ENCODE measurements around the gene FOXP3. TPM values are rescaled to one million over a fixed set of nuclear protein-coding genes. Genes with fewer than 3 reads are reported as not detected.

FOXP3 gene
- total RNA-seq, 1 donor from 2014 or later, result not detected

DNA sequence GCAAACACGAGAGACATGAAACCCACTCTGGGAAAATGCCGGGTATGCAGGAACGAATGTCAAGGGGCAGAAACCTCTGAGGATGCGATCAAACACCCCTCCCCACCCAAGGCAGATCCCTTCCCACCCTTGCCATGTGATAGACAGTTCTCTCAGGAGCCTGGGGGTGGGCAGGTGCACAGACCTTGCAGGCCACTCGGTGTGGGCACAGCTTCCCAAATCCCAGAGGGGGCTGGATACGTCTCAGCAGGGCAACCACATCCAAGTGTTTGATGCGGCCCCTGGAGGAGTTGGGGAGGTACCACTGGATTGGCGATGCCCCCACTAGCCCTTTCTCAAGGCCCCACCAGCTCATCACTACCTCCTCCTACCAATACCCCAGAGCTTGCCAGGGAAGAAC is 54.1 kb downstream of the FOXP3 start:
- H3K79me2 ChIP-seq (ENCODE audit: low read depth), result no peaks in the 10 kb centered on the region
- H3K9ac ChIP-seq, result no peak overlapping the region
- Mint-ChIP-seq H3K27ac (no peak overlapping the region), H3K27me3 (ENCODE audit: insufficient read depth, low read depth) (peaks cover 10% of the 10 kb centered on the region), H3K9me3 (peaks cover 13% of the 10 kb centered on the region), H3K36me3 (no peaks in the 10 kb centered on the region), H3K4me1 (no peaks in the 10 kb centered on the region), H3K4me3 (no peak overlapping the region)
- H3K36me3 ChIP-seq, result no peaks in the 10 kb centered on the region
- H2AFZ ChIP-seq (replicated peaks), result no peak overlapping the region
- H3K4me1 ChIP-seq, result no peaks in the 10 kb centered on the region
- no peak for DNase-seq (ENCODE audit: low spot score)
- H3K4me2 ChIP-seq, result no peak overlapping the region
- H3K27ac ChIP-seq, result no peak overlapping the region
- H3K9me3 ChIP-seq (ENCODE audit: low read depth), result no peaks in the 10 kb centered on the region
- TF ChIP-seq, protein P1, sequence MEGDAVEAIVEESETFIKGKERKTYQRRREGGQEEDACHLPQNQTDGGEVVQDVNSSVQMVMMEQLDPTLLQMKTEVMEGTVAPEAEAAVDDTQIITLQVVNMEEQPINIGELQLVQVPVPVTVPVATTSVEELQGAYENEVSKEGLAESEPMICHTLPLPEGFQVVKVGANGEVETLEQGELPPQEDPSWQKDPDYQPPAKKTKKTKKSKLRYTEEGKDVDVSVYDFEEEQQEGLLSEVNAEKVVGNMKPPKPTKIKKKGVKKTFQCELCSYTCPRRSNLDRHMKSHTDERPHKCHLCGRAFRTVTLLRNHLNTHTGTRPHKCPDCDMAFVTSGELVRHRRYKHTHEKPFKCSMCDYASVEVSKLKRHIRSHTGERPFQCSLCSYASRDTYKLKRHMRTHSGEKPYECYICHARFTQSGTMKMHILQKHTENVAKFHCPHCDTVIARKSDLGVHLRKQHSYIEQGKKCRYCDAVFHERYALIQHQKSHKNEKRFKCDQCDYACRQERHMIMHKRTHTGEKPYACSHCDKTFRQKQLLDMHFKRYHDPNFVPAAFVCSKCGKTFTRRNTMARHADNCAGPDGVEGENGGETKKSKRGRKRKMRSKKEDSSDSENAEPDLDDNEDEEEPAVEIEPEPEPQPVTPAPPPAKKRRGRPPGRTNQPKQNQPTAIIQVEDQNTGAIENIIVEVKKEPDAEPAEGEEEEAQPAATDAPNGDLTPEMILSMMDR (IDR thresholded peaks at IDR 0.05), result no peak
- TF ChIP-seq EZH2phosphoT487 (IDR thresholded peaks at IDR 0.05) (no peak), EZH2 (IDR thresholded peaks at IDR 0.05) (no peak)
- no peaks in the 10 kb centered on the region for H4K20me1 ChIP-seq (ENCODE audit: low read depth)
- no peaks in the 10 kb centered on the region for H3K27me3 ChIP-seq
- H3F3A ChIP-seq (ENCODE audit: low read depth), result no peaks in the 10 kb centered on the region
- H3K4me3 ChIP-seq, result no peak overlapping the region

DNA sequence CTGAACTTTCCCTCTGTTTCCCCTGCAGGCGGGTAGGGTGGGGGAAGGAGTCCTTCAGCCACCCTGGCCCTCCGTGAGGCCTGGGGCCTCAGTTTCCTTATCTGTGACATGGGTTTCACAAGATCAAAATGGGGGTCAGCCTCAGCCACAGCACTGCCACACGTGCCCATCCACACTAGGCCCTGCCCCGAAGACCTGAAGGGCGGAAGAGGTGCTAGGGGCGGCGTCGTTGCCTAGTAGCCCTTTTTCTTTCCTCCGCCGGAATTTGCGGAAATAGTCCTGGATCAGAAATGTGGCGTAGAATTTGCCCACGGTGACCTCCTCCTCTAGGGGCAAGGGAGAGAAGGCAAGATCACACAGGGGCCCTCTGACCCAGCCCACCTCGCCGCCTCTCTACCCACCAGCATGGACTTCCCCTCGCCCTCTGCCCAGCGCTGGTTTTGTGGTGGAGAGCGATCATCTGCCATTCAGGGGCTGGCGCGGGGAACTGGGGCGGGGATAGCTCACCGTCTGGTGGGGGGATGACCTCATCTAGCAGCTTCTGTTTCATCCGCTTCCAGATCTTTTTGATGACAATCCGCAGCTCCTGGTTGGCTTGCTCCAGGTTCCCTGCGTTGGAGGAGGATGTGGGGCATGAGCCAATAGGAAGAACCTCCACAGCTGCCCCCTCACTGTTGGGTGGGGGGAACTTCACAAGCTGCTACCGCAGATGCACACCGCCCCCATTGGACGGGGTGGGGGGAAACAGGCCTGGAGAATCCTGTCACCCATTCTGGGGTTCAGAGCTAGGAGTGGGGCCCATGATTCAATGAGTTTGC is 54.9 kb downstream of the FOXP3 start:
- Histone ChIP-seq H3K9ac (no peak overlapping the region), H3K4me2 (no peak overlapping the region), H2AFZ (replicated peaks) (no peak overlapping the region), H3K4me1 (no peaks in the 10 kb centered on the region), H3K9me3 (ENCODE audit: low read depth) (no peaks in the 10 kb centered on the region), H3F3A (ENCODE audit: low read depth) (no peaks in the 10 kb centered on the region), H3K4me3 (no peak overlapping the region), H4K20me1 (ENCODE audit: low read depth) (no peaks in the 10 kb centered on the region), H3K79me2 (ENCODE audit: low read depth) (no peaks in the 10 kb centered on the region), H3K36me3 (no peaks in the 10 kb centered on the region), H3K27ac (no peak overlapping the region), H3K27me3 (no peaks in the 10 kb centered on the region)
- H3K27ac Mint-ChIP-seq, result no peak overlapping the region
- peaks cover 8% of the 10 kb centered on the region for H3K9me3 Mint-ChIP-seq
- peaks cover 5% of the 10 kb centered on the region for H3K27me3 Mint-ChIP-seq (ENCODE audit: insufficient read depth, low read depth)
- no peaks in the 10 kb centered on the region for H3K36me3 Mint-ChIP-seq
- no peak for DNase-seq (ENCODE audit: low spot score)
- TF ChIP-seq, protein P1 (IDR thresholded peaks at IDR 0.05), result no peak
- TF ChIP-seq EZH2 (IDR thresholded peaks at IDR 0.05) (no peak), EZH2phosphoT487 (IDR thresholded peaks at IDR 0.05) (no peak)
- H3K4me3 Mint-ChIP-seq, result no peak overlapping the region
- H3K4me1 Mint-ChIP-seq, result no peaks in the 10 kb centered on the region

DNA sequence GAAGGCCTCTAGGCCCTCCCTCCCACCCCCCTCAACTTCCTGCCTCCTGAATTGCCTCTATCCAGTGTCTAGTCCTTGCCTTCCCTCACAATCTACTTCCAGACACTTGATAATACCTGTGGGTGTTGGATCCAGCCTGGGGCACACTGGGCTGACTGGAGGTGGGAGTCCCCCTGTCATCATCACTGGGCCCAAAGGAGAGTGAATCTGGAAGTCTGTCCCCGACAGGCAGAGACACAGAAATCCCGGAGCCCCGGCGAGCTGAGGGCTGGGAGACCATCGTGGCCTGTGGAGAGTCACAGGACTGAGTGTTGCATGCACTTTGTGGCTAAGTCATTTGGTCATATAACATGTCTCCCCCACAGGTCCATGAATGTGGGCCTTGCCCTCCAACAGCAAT is 56.1 kb downstream of the FOXP3 start:
- TF ChIP-seq EZH2 (IDR thresholded peaks at IDR 0.05), result no peak
- TF ChIP-seq EZH2phosphoT487 (IDR thresholded peaks at IDR 0.05), result no peak
- TF ChIP-seq, protein P1 (IDR thresholded peaks at IDR 0.05), result no peak
- H3F3A ChIP-seq (ENCODE audit: low read depth), result no peaks in the 10 kb centered on the region
- H3K36me3 Mint-ChIP-seq, result no peaks in the 10 kb centered on the region
- DNase-seq (ENCODE audit: low spot score), result no peak
- no peaks in the 10 kb centered on the region for H3K36me3 ChIP-seq
- H2AFZ ChIP-seq (replicated peaks), result no peak overlapping the region
- no peaks in the 10 kb centered on the region for H3K79me2 ChIP-seq (ENCODE audit: low read depth)
- no peak overlapping the region for H3K27ac Mint-ChIP-seq
- H3K4me2 ChIP-seq, result no peak overlapping the region
- H3K4me1 ChIP-seq, result no peaks in the 10 kb centered on the region
- H3K27me3 ChIP-seq, result no peaks in the 10 kb centered on the region
- peaks cover 5% of the 10 kb centered on the region for H3K27me3 Mint-ChIP-seq (ENCODE audit: insufficient read depth, low read depth)
- H4K20me1 ChIP-seq (ENCODE audit: low read depth), result no peaks in the 10 kb centered on the region
- no peak overlapping the region for H3K9ac ChIP-seq
- H3K9me3 ChIP-seq (ENCODE audit: low read depth), result no peaks in the 10 kb centered on the region
- H3K9me3 Mint-ChIP-seq, result peaks cover 8% of the 10 kb centered on the region
- H3K4me3 ChIP-seq, result no peak overlapping the region
- H3K27ac ChIP-seq, result no peak overlapping the region
- no peaks in the 10 kb centered on the region for H3K4me1 Mint-ChIP-seq
- no peak overlapping the region for H3K4me3 Mint-ChIP-seq

Data from neural progenitor cell (in vitro differentiated cells).